M059J (cell line): ENCODE data around the gene CCDC54. TPM values are rescaled to one million over a fixed set of nuclear protein-coding genes. Genes with fewer than 3 reads are reported as not detected.

Experiments
- total RNA-seq: library from RNA; depleted of rRNA; stranded (reverse); fragments of >200 nt; shearing (Covaris generic); gene quantifications from 2 replicates; pipeline ENCODE4 v1.2.3, GENCODE V29; 2014; rRNA removed

The CCDC54 gene
- total RNA-seq, 1 experiment from 2014 or later, result not detected

Other genes with a start within 250 kb of the CCDC54 start
- 55.4 and 81.8 TPM in 2 replicates for gene BBX, start 145.5 kb downstream of the CCDC54 start, total RNA-seq